Measurements from ENCODE around the gene CERS6.
"Not testable (repeated sequence)": the region's sequence is repeated elsewhere in the genome, so short reads cannot be mapped to it uniquely, and the experiment has no call there.

CERS6 gene

DNA sequence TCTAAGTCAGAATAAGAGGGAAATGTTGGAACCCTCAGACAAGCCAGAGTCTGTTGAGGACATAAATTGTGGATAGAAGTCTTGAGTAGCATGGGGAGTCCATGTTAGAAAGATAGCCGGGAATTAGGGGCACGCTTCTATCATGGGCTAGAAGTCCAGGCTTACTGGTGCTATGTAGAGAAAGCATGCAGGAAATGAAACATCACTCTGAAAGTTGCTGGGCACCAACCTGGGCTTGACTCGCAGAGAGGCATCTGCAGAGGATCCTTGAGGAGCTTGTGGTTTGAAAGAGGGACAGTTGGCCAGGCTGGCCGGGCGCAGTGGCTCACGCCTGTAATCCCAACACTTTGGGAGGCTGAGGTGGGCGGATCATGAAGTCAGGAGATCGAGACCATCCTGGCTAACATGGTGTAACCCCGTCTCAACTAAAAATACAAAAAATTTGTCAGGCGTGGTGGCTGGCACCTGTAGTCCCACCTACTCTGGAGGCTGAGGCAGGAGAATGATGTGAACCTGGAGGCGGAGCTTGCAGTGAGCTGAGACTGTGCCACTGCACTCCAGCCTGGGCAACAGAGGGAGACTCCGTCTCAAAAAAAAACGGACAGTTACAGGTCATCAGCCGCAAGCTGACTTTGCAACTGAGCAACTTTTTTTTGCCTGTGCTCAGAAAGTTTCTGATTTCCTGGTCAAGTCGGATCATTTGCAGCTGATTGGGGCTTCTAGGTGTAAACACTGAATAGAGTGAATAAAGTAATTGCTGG, 24.9 kb downstream of the CERS6 start:
- DNase-seq (ENCODE audit: low spot score in 2 of 2), result no peak
- no peak for ATAC-seq (replicated peaks; ENCODE audit: extremely low read depth, poor library complexity, severe bottlenecking)
- Mint-ChIP-seq H3K27ac (ENCODE audit: low read depth) (no peak overlapping the region), H3K4me1 (no peaks in the 10 kb centered on the region), H3K4me3 (no peak overlapping the region), H3K27me3 (no peaks in the 10 kb centered on the region), H3K36me3 (ENCODE audit: insufficient read depth) (no peaks in the 10 kb centered on the region), H3K9me3 (no peaks in the 10 kb centered on the region)

DNA sequence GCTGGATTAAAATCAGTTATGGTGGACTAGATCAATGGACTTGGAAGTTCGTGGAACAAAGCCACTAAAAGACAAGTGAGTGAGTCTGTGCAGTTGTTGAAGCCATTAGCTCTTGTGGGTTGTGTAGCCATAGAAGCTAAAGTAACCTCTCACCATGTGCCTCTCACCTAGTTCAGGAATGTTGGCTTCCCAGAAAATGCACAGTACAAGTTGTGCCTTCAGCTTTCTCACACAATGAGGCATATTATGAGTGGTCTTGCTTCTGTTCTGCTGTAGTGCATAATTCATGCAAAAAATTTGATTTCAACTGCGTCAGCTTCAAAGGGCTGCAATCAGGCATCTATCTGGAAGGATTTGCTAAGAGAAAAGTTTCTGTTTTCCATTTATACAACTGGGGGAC, 26.2 kb downstream of the CERS6 start:
- Mint-ChIP-seq H3K4me3 (no peak overlapping the region), H3K4me1 (no peaks in the 10 kb centered on the region)

DNA sequence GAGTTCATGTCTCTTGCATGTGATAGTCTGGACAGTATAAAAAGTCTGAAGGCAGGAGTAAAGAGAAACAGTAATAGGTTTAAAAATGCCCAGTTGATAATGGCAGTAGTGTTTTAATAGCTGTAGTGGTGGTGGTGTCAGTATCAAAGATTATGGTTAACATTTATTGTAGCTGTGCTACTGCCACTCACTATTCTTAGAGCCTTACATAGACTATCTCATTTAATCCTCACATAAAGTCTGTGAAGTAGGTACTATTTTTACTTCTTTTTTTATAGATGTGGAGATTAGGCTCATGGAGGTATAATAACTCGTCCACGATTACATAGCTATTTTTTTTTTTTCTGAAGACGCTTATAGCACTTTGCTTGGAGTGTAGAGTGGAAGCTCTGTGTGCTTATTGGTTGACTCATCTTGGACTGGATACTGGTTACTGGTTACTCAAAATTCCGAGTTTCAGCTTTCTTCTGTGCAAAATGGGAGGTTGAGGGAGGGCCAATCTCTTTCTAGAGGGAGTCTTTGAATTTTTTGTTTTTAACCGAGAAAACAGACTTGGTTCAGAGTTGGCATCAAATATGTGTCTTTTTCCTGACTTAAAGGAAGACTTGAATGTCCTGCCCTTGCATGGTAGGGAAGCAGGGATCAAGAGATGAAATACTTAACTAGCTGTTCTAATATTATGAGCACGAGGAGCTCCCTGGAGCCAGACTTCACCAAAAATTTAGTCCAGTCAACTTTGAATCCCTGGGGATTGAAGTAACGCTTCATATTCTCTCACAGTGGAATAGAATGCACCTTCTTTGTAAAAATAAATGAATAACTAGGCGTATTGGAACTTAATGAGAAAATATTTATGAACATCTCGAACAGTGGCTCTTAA, 27.1 kb downstream of the CERS6 start:
- ATAC-seq (replicated peaks; ENCODE audit: extremely low read depth, poor library complexity, severe bottlenecking) (no peak), DNase-seq (ENCODE audit: low spot score in 2 of 2) (no peak)
- Mint-ChIP-seq H3K4me3 (no peak overlapping the region), H3K4me1 (no peaks in the 10 kb centered on the region), H3K27me3 (no peaks in the 10 kb centered on the region), H3K36me3 (ENCODE audit: insufficient read depth) (no peaks in the 10 kb centered on the region), H3K27ac (ENCODE audit: low read depth) (no peak overlapping the region), H3K9me3 (no peaks in the 10 kb centered on the region)

More for the DNA sequence above, 26.2 kb downstream of the CERS6 start:
- no peak for DNase-seq (ENCODE audit: low spot score in 2 of 2)
- Mint-ChIP-seq H3K36me3 (ENCODE audit: insufficient read depth) (no peaks in the 10 kb centered on the region), H3K27me3 (no peaks in the 10 kb centered on the region), H3K27ac (ENCODE audit: low read depth) (no peak overlapping the region), H3K9me3 (no peaks in the 10 kb centered on the region)
- ATAC-seq (replicated peaks; ENCODE audit: extremely low read depth, poor library complexity, severe bottlenecking), result no peak

DNA sequence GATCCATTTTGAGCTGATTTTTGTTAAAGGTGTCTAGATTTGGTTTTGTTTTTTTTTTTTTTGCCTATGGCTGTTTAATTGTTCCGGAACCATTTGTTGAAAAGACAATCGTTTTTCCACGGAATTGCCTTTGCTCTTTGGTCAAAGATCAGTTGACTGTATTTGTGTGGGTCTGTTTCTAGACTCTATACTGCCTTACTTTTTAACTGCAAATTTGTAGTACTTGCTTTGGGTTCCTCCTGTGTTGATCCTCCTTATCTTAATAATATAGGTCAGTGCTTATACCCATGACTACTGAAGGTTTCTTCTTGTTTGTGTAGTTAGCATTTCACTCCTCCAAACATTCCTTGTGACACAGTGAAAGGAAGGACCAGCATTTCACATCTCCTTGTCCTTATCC, 30.4 kb downstream of the CERS6 start:
- peaks cover 2% of the 10 kb centered on the region for H3K36me3 Mint-ChIP-seq (ENCODE audit: insufficient read depth)
- peaks cover 12% of the 10 kb centered on the region for H3K4me1 Mint-ChIP-seq
- H3K27ac Mint-ChIP-seq (ENCODE audit: low read depth), result no peak overlapping the region
- DNase-seq (ENCODE audit: low spot score in 2 of 2), result no peak
- H3K9me3 Mint-ChIP-seq, result no peaks in the 10 kb centered on the region
- H3K27me3 Mint-ChIP-seq, result no peaks in the 10 kb centered on the region
- no peak for ATAC-seq (replicated peaks; ENCODE audit: extremely low read depth, poor library complexity, severe bottlenecking)
- H3K4me3 Mint-ChIP-seq, result no peak overlapping the region

DNA sequence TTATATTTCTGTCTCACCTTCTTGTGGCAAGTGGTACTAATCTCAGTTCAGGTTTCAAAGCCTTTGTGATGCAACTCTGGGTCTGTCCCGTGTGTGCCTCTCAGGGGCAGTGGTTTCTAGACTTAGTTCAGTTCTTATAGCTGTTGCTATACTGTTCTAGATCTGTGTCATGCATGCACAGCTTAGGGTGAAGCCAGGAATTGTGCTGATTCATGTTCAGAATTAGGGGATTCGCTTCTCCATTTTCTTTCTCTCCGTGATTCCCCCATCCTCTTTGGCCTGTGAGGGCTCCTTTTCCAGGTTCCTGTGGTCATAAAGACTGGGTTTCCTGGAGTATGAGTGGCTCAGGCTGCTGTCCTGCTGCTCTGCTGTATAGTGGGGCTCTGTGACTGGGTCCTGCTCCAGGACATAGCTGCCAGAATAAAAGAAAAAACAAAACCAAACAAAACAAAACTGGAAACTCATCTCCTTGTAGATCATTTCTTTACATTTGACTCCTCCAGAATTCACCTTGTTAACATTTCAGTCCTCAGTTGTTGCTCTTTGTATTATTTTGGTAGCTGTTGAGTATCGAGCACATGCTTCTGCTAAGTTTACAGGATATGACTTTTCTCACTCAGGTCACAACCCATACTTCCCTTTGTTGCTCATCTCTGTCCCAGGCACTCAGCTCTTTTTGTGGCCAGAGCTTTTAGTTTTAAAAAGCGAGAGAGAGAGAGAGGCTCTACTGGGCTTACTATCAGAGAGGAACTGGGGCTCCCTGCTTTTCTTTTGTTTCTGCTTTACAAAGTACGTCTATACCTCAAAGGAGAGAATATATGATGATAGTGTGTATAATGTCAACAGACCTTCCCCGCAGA, 34.2 kb downstream of the CERS6 start:
- Mint-ChIP-seq H3K9me3 (no peaks in the 10 kb centered on the region), H3K4me3 (peak overlapping the region; percentile 65), H3K36me3 (ENCODE audit: insufficient read depth) (peaks cover 2% of the 10 kb centered on the region), H3K27ac (ENCODE audit: low read depth) (peak overlapping the region; percentile 3), H3K27me3 (no peaks in the 10 kb centered on the region), H3K4me1 (peaks cover 12% of the 10 kb centered on the region)
- DNase-seq (ENCODE audit: low spot score in 2 of 2) (no peak), ATAC-seq (replicated peaks; ENCODE audit: extremely low read depth, poor library complexity, severe bottlenecking) (peak; percentile 74)

DNA sequence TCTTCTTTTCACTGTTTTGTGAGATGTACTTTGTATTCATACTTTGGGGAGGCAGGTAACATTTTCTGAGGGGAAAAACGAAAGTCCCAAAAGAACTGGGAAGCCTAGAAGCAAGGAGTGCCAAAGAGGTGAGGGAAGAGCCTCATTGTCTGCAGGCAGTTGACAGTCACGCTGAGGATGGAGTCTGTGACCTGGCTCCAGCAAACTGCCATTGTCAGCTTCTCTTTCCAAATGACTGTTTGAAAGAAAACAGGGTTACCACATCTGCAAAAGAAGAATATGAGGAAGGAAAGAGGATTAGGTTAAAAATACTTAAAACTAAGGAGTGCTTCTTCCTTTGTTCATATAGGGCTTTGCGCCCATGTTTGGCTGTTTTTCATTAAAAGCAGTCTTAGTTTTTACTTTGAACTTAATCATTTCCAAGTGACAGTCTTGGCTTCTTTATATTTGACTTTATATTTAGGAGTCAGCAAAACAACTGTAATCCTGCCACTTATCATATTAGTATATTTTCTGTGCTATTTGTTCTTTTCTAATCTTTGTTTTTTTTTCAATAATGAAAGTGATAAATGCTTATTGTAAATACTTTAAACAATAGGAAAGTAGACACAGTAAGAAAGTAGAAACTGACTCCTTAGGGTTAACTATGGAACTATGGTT, 35.0 kb downstream of the CERS6 start:
- H3K4me1 Mint-ChIP-seq, result peaks cover 12% of the 10 kb centered on the region
- peak overlapping the region; percentile 3 for H3K27ac Mint-ChIP-seq (ENCODE audit: low read depth)
- DNase-seq (ENCODE audit: low spot score in 2 of 2), result no peak
- H3K9me3 Mint-ChIP-seq, result no peaks in the 10 kb centered on the region
- peak overlapping the region; percentile 65 for H3K4me3 Mint-ChIP-seq
- H3K27me3 Mint-ChIP-seq, result peaks cover 7% of the 10 kb centered on the region
- H3K36me3 Mint-ChIP-seq (ENCODE audit: insufficient read depth), result peaks cover 2% of the 10 kb centered on the region
- ATAC-seq (replicated peaks; ENCODE audit: extremely low read depth, poor library complexity, severe bottlenecking), result peak; percentile 21

DNA sequence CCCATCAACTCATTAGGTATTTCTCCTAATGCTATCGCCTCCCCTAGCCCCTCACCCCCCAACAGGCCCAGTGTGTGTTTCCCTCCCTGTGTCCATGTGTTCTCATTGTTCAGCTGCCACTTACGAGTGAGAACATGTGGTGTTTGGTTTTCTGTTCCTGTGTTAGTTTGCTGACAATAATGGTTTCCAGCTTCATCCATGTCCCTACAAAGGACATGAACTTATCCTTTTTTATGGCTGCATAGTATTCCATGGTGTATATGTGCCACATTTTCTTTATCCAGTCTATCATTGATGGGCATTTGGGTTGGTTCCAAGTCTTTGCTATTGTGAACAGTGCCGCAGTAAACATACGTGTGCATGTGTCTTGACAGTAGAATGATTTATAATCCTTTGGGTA, 35.7 kb downstream of the CERS6 start:
- H3K4me1 Mint-ChIP-seq, result peaks cover 12% of the 10 kb centered on the region
- H3K36me3 Mint-ChIP-seq (ENCODE audit: insufficient read depth); DNase-seq (ENCODE audit: low spot score in 2 of 2); H3K4me3 Mint-ChIP-seq; H3K27ac Mint-ChIP-seq (ENCODE audit: low read depth); ATAC-seq (replicated peaks; ENCODE audit: extremely low read depth, poor library complexity, severe bottlenecking); H3K27me3 Mint-ChIP-seq; H3K9me3 Mint-ChIP-seq: not testable (repeated sequence)

DNA sequence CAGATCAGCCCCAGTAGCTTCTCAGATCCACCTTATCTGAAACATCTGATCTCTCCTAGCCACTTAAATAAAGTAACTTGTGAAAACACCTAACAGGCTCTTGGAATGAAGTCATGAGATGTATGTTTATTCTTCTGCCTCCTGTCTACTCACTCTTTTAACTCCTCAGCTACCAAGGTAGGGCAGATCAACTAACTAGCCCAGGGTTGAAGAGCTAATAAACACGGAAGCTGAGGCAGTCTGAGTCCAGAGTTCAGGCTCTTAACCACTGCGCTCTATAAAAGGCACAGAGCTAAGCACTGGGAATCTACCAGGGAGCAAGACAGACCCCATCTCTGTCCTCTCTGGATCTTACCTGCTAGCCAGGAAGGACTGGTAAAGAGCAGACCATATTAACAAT, 37.1 kb downstream of the CERS6 start:
- H3K27ac Mint-ChIP-seq (ENCODE audit: low read depth); ATAC-seq (replicated peaks; ENCODE audit: extremely low read depth, poor library complexity, severe bottlenecking); H3K9me3 Mint-ChIP-seq: not testable (repeated sequence)

DNA sequence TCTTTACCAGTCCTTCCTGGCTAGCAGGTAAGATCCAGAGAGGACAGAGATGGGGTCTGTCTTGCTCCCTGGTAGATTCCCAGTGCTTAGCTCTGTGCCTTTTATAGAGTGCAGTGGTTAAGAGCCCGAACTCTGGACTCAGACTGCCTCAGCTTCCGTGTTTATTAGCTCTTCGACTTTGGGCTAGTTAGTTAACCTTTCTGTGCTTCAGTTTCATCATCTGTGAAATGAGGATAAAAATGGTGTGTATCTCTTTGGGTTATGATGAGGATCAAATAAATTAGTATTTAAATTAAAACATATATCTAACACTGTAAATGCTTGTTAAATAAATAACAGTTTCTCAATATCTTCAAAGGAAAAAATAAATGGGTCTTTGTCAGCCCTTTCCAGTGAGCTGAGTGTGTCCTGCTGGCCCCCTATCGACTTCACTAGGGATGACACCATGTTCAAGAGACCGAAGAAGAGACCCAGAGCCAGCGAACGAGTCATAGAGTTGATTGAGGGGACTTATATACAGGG, 38.2 kb downstream of the CERS6 start:
- no peak overlapping the region for H3K4me3 Mint-ChIP-seq

More for the DNA sequence above, 37.1 kb downstream of the CERS6 start:
- not testable (repeated sequence) for H3K27me3 Mint-ChIP-seq; H3K4me3 Mint-ChIP-seq; H3K36me3 Mint-ChIP-seq (ENCODE audit: insufficient read depth); DNase-seq (ENCODE audit: low spot score in 2 of 2)
- peaks cover 12% of the 10 kb centered on the region for H3K4me1 Mint-ChIP-seq

DNA sequence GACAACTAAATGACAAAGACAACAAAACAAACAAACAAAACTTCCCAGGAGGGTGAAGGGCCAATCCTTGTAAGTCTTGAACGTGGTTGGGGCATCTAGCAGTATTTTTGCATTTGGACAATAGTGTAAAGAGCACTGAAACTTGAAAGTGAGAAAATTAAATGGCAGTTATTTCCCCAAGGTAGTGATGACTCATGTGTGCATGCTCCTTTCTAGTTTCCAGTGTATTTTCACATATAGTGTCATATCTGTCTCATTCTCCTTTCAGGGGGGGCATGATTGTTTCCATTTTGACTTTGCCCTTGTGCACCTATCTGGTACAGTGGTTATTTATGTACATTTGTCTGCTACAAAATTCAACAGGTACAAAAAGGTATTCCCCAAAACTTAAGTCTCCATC, 39.5 kb downstream of the CERS6 start:
- Mint-ChIP-seq H3K36me3 (ENCODE audit: insufficient read depth) (no peaks in the 10 kb centered on the region), H3K27me3 (peaks cover 8% of the 10 kb centered on the region), H3K4me1 (peaks cover 6% of the 10 kb centered on the region), H3K4me3 (no peak overlapping the region), H3K9me3 (no peaks in the 10 kb centered on the region), H3K27ac (ENCODE audit: low read depth) (no peak overlapping the region)
- DNase-seq (ENCODE audit: low spot score in 2 of 2) (no peak), ATAC-seq (replicated peaks; ENCODE audit: extremely low read depth, poor library complexity, severe bottlenecking) (no peak)

More for the DNA sequence above, 38.2 kb downstream of the CERS6 start:
- H3K27me3 Mint-ChIP-seq, result peaks cover 8% of the 10 kb centered on the region
- no peak overlapping the region for H3K27ac Mint-ChIP-seq (ENCODE audit: low read depth)
- DNase-seq (ENCODE audit: low spot score in 2 of 2) (no peak), ATAC-seq (replicated peaks; ENCODE audit: extremely low read depth, poor library complexity, severe bottlenecking) (no peak)
- H3K4me1 Mint-ChIP-seq, result peaks cover 12% of the 10 kb centered on the region
- H3K36me3 Mint-ChIP-seq (ENCODE audit: insufficient read depth), result no peaks in the 10 kb centered on the region
- no peaks in the 10 kb centered on the region for H3K9me3 Mint-ChIP-seq

DNA sequence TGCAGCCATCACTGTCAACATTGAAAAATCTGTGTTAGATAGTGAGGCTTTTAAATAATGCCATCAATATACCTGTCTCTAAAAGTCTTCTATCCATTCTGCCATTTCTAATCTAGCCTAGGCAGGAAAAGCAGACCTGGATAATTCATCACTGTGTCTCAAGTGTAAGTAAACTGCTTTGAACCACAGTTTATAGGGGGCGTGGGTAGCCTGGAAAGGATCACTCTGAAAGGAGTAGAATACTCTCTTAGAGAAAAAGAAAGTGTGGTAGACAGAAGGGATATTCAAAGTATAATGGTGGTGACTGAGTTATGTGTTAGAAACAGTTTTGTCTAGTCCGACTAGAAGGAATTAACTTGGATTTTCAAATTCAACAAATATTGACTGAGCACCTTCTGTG, 40.8 kb downstream of the CERS6 start:
- Mint-ChIP-seq H3K27ac (ENCODE audit: low read depth) (no peak overlapping the region), H3K9me3 (no peaks in the 10 kb centered on the region), H3K27me3 (peaks cover 8% of the 10 kb centered on the region), H3K36me3 (ENCODE audit: insufficient read depth) (no peaks in the 10 kb centered on the region), H3K4me3 (no peak overlapping the region), H3K4me1 (no peaks in the 10 kb centered on the region)
- ATAC-seq (replicated peaks; ENCODE audit: extremely low read depth, poor library complexity, severe bottlenecking) (no peak), DNase-seq (ENCODE audit: low spot score in 2 of 2) (no peak)

DNA sequence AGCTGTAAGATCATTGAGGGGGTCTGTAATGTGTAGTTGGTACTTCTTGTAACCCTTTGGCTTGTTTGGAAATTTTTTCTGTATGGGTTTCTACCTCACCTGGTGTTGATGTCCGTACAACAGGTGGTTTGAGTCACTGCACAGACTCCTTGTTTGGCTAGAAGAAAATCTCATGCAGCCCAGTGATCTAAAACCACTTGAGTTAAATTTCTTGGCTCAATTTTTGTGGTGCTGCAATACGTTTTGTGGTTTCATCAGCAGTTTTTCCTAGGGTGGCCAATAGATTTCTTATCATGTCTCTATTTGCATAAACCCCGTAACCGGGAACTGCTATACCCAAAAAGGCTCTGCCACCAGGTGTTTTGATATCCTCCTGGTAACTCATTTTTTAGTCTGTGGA, 43.4 kb downstream of the CERS6 start:
- Mint-ChIP-seq H3K27me3 (peaks cover 8% of the 10 kb centered on the region), H3K9me3 (peaks cover 6% of the 10 kb centered on the region), H3K4me3 (no peak overlapping the region), H3K27ac (ENCODE audit: low read depth) (no peak overlapping the region), H3K36me3 (ENCODE audit: insufficient read depth) (no peaks in the 10 kb centered on the region), H3K4me1 (no peaks in the 10 kb centered on the region)
- ATAC-seq (replicated peaks; ENCODE audit: extremely low read depth, poor library complexity, severe bottlenecking) (no peak), DNase-seq (ENCODE audit: low spot score in 2 of 2) (no peak)

All from central memory CD8-positive, alpha-beta T cell (primary cell).